ENCODE results near the gene TMED5. TPM values are rescaled to one million over a fixed set of nuclear protein-coding genes. Genes with fewer than 3 reads are reported as not detected.

Gene TMED5
- total RNA-seq, 6 experiments from 2014 or later, result 50.2 to 59.4 (median 54.9) TPM

DNA sequence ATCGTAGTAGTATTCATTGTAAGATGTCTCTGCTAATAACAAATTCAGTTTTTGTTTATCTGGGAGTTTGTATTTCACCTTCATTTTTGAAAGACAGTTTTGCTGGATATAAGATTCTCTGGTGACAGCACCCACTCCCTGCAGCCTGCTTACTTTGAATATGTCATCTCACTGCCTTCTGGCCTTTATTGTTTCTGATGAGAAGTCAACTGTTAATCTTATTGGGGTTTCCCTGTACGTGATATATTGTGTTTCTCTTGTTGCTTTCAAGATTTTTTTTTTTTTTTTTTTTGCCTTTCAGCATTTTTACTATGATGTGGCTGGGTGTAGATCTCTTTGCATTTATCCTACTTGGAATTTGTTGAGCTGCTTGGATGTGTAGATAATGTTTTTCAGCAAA, 71.9 kb downstream of the TMED5 start:
- DNase-seq, result no peak
- H3K4me1 Mint-ChIP-seq (ENCODE audit: low read depth), result peaks cover 34% of the 10 kb centered on the region
- peaks cover 36% of the 10 kb centered on the region for H3K36me3 Mint-ChIP-seq (ENCODE audit: low read depth)
- H3K27me3 Mint-ChIP-seq (ENCODE audit: insufficient read depth), result no peaks in the 10 kb centered on the region
- H3K9me3 Mint-ChIP-seq, result peaks cover 20% of the 10 kb centered on the region
- no peak overlapping the region for H3K27ac Mint-ChIP-seq
- no peak overlapping the region for H3K4me3 Mint-ChIP-seq
- TF ChIP-seq, protein P1, sequence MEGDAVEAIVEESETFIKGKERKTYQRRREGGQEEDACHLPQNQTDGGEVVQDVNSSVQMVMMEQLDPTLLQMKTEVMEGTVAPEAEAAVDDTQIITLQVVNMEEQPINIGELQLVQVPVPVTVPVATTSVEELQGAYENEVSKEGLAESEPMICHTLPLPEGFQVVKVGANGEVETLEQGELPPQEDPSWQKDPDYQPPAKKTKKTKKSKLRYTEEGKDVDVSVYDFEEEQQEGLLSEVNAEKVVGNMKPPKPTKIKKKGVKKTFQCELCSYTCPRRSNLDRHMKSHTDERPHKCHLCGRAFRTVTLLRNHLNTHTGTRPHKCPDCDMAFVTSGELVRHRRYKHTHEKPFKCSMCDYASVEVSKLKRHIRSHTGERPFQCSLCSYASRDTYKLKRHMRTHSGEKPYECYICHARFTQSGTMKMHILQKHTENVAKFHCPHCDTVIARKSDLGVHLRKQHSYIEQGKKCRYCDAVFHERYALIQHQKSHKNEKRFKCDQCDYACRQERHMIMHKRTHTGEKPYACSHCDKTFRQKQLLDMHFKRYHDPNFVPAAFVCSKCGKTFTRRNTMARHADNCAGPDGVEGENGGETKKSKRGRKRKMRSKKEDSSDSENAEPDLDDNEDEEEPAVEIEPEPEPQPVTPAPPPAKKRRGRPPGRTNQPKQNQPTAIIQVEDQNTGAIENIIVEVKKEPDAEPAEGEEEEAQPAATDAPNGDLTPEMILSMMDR (IDR thresholded peaks at IDR 0.05), result no peak

- Mint-ChIP-seq H3K4me1 (ENCODE audit: low read depth) (peaks cover 34% of the 10 kb centered on the region), H3K27ac (no peak overlapping the region), H3K9me3 (peaks cover 20% of the 10 kb centered on the region), H3K36me3 (ENCODE audit: low read depth) (peaks cover 36% of the 10 kb centered on the region), H3K4me3 (no peak overlapping the region), H3K27me3 (ENCODE audit: insufficient read depth) (no peaks in the 10 kb centered on the region)
- DNase-seq, result no peak
- TF ChIP-seq, protein P1 (IDR thresholded peaks at IDR 0.05), result no peak
Observed at GRCh38 chr1:93107395-93107794, 72.8 kb downstream of the TMED5 start.

DNA sequence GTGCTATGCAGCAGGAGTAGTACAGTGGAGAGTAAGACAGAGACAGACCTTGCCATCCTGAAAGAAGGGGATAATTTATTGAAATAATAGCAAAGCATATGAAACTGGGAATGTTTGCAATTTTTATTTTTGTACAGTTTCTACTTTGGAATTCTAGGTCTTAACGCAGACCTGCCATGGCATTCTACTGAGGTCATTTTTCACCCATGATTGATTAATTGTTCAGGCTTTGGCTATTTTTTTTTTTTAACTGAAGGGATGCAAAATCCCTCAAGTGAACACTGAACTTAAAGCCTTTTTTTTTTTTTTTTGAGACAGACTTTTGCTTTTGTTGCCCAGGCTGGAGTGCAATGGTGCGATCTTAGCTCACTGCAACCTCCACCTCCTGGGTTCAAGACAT, 74.0 kb downstream of the TMED5 start:
- no peak for DNase-seq
- Mint-ChIP-seq H3K27me3 (ENCODE audit: insufficient read depth) (no peaks in the 10 kb centered on the region), H3K36me3 (ENCODE audit: low read depth) (peaks cover 36% of the 10 kb centered on the region), H3K4me1 (ENCODE audit: low read depth) (peaks cover 24% of the 10 kb centered on the region), H3K27ac (no peak overlapping the region), H3K4me3 (no peak overlapping the region), H3K9me3 (peaks cover 20% of the 10 kb centered on the region)
- TF ChIP-seq, protein P1 (IDR thresholded peaks at IDR 0.05), result no peak

DNA sequence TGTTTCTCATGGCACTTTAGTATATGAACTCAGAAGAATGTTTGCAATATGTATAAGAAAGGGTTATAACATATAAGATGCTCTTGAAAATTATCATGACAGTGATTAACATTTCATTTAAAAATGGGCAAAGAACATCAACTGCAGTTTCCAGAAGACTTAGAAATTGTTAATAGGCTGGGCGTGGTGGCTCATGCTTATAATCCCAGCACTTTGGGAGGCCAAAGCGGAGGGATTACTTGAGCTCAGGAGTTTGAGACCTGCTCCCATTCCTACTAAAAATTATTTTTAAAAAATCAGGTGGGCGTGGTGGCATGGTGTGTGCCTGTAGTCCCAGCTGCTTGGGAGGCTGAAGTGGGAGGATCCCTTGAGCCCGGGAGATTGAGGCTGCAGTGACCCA, 78.1 kb downstream of the TMED5 start:
- Mint-ChIP-seq H3K27me3 (ENCODE audit: insufficient read depth) (no peaks in the 10 kb centered on the region), H3K9me3 (peaks cover 4% of the 10 kb centered on the region; the same call in 1 of the 2 replicates), H3K36me3 (ENCODE audit: low read depth) (peaks cover 18% of the 10 kb centered on the region), H3K4me3 (no peak overlapping the region), H3K27ac (peak overlapping the region; percentile 48; the same call in 1 of the 2 replicates), H3K4me1 (ENCODE audit: low read depth) (peaks cover 6% of the 10 kb centered on the region; the same call in 1 of the 2 replicates)
- DNase-seq, result no peak
- TF ChIP-seq, protein P1 (IDR thresholded peaks at IDR 0.05), result no peak

Other genes with a start within 250 kb of the TMED5 start
- 10 to 100 TPM; 18.9 to 24.5 (median 21.9) TPM for gene DIPK1A, start 219.0 kb downstream of the TMED5 start, total RNA-seq (2021; fragmentation: NEBNext Ultra II Directional; extraction: Animal tissue kit (Norgen Biotek cat#: 25700))
- 10 to 100 TPM; 12.5 to 17.1 (median 14.0) TPM for gene MTF2, start 101.1 kb downstream of the TMED5 start, total RNA-seq (2021; fragmentation: NEBNext Ultra II Directional; extraction: Animal tissue kit (Norgen Biotek cat#: 25700))
- 10 to 100 TPM in 5 of 6 experiments, 1 to 10 TPM in 1; 6.2 to 13.7 (median 12.9) TPM for gene CCDC18, start 311 bp upstream of the TMED5 start, total RNA-seq (2021; fragmentation: NEBNext Ultra II Directional; extraction: Animal tissue kit (Norgen Biotek cat#: 25700))
- gene DR1, start 165.5 kb upstream of the TMED5 start, total RNA-seq (2021; fragmentation: NEBNext Ultra II Directional; extraction: Animal tissue kit (Norgen Biotek cat#: 25700)), result 10 to 100 TPM; 76.8 to 90.8 (median 83.1) TPM